DMS53 (cell line): Measurements from ENCODE around the gene HDAC8.

Source experiments
- DNase-seq: peaks from one replicate; lab custom pipeline; 2025; lab: John Stamatoyannopoulos, UW

The HDAC8 gene

DNA sequence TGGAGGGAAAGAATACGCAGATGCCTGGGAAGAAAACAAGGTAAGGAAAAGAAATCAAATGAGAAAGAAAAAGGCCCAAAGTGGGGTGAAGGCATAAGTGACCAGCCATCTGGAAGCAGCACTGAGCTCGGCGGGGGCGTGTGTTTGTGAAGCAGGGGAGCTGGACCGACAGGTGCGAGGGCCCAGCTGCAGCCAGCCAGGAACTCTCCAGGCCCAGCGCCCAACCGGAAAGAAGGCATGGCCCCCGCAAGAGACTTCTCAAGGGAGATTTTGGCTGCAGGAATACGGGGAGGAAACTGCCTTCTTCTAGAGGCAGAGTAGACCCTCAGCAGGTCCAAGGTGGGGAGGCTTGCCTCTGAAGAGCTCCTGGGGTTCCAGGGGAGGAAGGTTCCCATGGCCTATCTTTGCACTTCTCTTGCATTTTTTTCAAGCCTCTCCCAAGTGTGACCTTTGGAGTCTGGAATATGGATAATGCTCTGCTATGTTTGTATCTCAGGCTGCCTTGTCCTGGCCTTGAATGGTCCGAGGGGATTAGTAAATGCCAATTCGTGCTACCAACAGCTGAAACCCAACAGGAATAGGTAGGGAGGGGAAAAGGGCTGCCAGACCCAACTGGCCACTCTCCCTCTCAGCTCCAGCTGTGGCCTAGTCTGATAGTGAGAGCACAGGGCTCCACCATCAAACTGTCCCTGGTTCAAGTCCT lies 256.1 kb downstream of the HDAC8 start:
- DNase-seq, result peak; percentile 72

DNA sequence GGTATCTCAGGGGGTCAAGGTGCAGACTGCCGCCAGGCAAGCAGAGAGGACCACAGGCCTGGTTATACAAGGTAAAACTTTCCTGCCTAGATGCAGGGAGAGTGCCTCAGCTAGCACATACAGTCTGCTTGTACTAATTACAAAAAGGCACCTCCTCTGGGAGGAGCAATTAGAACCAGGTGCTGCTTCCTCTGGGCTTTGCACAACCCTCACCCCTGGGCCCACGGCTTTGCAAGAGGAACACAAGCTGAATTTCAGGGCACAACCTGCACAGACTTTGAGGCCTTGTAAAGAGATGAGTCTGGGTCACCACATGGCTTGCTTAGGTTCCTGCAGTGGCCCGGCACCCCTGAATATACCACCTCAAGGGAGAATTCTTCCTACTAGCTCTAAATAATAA lies 257.8 kb downstream of the HDAC8 start:
- DNase-seq, result peak; percentile 20

DNA sequence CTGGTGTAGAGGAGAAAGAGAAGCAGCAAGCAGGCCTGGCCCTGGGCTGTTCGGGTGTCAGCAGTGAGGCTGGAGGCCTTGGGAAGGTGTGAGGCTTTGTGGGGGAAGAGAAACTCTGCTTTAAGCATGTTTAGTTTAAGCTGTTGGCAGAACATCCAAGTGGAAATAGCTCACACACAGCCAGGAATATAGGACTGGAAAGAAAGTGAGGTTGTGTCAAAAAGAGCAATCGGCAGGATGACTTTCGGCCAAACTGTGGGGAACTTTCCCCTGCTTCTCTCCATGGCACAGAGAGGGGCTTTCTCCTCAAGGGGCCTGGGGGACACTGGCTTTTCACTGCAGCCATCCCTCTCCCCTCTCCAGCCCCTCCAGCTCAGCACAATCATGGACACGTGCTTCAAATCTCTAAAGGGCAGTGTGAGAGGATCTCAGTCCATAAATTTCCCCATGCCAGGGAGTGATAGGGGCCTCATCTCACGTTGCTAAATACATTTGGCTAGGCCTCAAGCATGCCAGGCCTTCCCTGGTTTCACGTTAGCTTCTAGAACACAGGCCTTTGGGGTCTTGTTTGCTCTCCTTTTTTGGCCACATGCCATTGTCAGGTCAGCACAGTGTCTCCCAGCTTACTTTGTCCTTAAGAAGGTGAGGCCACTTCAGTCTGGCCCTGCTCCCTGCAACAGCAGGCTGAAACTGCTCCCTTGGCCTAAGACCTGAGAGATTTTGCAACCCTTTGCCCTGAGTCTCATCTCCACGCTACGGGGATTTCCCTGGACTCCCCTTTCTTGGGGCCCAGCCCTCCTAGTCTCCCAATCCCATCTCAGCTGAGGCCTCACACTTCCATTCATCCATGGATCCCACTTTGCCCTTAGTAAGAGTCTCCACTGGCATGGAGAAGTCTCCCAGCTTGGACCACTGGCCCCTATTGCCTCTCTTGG lies 258.7 kb downstream of the HDAC8 start:
- no peak for DNase-seq

DNA sequence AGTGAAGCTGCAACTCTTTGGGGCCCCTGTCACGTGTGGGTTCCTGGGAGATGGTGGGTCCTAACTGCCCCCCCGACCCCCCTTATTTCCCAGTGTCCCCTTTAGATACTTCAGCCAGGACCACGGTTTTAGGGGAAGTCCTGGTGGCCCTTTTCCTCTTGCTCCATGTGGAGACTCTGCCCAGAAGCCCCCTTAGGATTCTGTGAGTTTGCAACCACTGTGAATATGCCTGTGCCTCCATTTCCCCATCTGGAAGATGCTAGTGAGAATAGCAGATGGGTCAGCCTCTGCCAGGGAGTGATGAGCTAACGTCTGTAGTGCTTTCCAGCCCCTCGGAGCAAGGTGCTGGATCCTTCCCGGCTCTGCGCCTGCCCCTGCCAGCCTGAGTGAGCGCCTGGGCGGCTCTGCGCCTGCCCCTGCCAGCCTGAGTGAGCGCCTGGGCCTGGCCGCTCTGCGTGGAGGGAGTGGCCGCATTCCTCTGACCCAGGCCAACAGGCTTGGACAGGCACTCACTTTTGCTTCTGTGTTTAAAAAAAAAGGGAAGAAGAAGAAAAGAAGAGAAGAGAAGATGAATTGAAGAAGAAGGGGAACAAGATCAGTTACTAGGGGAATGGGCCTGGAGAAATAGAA lies 260.2 kb downstream of the HDAC8 start:
- no peak for DNase-seq

DNA sequence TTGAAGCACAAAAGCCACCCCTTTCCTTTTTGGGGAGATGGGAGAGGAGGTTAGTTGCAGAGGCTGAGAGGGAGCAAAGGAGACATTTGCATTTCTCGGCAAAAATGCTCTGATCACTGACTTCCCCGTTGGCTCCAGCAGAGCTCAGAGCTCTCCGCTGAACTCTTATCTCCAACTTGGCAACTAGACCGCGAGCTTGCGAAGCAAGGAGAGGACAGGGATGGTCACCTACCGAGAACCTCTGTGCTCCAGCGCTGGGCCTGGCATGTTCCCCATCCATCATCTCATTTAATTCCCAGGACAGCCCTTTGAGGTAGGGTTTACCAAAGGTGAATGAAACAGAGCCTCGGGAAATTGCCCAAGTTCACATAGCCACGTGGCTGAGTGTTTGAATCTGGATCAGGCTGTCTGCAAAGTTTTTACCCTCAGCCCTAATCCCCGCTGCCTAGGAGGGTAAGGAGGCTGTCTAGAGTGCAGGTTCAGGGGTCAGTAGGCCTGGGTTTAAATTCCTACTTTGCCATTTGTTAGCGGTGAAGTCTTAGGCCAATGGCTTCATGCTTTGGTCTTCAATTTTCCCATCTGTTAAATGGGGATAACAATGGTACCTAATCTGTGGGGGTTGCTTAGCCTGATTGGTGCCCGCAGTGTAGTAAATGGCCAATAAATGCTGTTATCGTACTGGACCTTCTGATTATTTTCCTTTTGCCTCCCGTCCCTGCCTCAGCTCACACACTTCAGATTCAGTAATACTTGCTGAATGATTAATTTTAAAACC lies 263.2 kb downstream of the HDAC8 start:
- peak; percentile 38 for DNase-seq

DNA sequence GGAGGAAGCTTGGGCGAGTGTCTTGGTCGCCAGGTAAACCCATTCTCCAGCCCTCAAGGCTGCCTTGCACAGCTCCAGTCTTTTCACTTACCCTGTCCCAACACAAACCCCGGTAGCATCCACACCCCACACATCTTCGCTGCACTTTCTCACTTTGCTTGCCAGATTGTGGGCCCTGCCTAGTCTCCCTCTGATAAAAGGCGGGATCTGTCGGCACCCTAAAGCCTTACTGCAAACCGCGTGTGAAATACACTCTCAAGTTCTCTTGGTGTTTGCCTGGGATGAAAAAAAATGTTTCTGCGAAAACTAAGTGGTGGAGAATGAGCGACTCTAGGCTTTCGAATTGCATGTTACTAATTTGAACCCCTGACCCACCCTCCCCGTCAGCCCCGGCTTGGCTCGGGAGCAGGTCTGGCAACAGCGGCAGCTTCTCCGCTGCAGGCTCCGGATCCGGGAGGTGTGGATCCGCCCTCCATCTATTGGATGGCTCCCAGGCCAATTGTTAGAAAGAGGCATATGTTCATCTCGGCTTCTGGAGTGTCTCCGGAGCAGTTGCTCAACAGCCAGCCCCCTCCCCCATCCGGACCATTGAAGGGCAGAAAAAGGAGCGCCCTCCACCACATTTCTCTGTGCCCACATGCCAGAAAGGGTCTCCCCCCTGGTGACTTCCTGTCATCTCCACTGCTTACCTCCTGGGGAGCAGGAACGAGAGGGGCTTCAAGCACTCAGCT lies 263.9 kb downstream of the HDAC8 start:
- peak; percentile 82 for DNase-seq

DNA sequence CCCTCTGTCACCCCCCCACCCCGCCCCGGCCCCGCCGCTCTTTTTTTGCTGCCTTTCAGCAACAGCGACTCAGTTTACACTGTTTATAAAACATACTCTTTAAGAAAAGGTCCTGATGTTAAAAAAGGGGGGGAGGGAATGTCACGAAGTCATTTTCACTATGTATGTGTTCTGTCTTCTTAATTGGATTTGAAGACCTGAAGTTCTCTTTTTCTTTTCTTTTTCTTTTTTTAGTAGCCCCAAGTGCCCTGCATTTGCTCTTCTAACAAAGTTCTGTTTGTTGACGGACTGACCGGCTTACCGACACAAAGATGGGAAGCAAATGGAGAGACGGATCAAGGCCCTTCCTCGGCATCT lies 264.5 kb downstream of the HDAC8 start:
- no peak for DNase-seq

DNA sequence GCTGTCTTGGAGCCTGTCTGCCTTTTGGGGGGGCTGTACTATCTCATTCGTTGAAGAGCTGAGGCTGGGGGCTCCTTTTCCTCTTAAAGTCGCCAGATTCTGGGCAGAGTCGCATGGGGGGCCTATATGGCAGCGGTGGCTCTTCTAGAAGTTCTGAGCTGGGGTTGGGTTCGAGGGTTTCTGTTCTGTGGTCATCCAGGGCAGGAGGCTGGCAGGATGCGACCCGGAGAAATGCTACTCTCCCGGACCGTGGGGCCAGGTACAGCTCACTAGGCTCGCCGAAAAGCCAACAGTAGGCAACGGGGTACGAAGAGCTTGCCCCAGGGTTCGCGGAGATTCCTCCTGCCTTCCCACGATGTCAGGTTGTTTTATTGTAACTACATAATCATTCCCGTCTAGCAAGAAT lies 265.0 kb downstream of the HDAC8 start:
- DNase-seq, result peak; percentile 35

DNA sequence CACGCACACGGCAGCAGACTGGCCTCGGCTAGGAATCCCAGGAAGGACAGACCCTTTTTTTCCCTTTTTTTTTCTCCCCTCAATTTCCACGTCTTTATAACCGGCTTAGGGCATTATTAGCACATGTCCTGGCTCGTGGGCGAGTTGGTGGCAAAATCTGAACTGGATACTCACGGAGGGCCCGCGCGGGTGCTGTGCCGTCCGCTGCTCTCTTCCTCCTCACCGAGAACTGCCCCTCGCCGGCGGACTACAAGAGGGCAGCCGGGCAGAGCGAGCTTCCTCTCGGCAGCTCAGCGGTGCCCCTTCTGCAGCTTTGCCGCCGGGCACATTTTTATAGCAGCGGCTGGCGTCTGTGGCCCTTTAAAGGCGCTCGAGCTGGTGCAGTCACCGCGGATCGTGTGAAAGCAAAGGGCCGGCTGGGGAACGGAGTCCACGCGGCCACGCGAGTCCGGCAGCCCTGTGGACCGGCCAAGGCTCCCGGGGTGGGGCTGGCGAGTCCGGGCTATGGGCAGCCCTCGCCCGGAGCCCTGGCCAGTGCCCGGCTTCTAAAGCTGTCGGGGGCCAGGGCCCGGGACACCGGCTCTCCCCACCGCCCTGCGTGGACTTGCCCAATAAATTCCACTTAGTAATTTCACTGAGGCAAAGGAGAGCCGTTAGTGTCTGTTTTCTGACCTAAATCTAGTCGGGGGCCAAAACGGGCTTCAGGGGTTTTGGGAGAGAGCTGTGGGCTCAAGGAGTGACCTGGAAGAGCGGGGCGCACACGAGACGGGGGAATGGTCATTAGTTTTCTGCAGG lies 265.6 kb downstream of the HDAC8 start:
- peak; percentile 87 for DNase-seq

DNA sequence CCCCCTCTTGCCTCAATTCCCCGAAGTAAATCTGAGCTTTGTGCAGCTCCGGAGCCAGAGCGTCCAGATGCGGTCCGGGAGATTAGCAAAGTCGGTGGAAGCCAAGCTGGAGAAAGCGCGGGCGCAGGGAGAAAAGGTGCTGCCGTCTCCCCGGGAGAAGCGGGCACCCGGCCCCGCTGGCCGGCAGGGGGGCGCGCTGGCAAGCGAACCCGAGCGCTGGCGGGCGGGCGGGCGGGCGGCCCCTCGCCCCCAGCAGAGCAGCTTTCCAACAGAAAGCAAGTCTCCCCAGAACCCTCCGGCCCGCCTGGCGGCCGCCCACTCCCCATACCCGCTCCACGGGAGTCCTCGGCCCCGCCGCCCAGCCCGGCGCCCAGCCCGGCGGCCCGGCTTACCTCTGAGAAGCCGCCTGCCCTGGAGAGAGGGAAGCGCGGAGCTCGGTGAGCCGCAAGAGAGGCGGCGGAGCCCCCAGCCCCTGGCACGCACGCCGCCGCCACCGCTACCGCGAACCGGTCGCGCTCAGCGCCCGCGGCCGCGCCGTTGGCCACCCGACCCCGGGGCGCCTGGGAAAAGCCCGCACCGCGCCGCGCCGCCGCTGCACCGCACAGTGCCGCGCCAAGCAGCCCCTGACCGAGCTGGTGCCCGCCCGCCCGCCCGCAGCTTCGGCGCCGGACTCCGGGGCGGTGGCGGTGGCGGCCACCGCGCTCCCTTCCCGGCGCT lies 266.4 kb downstream of the HDAC8 start:
- DNase-seq, result peak; percentile 54

DNA sequence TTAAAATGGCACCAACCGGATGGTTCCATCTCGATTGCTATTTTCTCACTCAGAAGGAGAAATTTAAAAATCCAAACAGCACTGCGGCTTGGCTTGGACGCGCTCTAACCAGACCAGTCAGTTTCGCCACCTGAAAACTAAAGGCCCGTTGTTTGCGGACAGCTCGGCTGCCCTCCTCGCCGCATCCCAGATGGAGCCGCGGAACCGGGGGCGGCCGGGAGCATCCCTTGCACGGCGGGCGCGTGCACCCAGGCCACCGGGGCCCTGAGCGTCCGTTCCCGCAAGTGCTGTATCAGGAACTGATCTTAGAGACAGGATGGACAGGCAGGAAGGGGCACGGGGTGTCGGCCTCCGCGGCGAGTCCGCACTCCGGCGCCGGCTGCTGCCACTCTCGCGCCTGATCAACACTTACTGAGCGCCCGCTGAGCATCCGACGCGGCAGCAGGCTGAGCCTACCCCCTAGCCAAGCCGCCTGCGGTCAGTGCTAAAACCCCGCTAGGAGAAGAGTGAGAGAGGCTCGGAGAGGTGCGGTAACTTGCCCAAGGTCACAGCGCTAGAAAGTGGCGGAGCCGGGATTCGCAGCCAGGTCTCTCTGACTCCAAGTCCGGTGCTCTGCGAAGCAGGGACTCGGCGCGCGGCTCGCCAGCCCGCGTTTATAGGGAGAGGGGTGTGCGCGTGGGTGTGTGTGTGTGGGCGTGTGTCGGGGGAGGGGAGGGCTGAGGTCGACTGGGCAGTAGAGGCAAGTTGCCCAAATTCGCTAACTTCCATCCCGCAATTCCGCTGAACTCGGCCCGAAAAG lies 267.2 kb downstream of the HDAC8 start, which contains the start of gene CITED1:
Gene CITED1, minus strand, starts transcription at position 629 of the 799 bp plus-strand sequence. CDS start 3,045 bp downstream, outside the sequence.
- DNase-seq, result peak; percentile 54

DNA sequence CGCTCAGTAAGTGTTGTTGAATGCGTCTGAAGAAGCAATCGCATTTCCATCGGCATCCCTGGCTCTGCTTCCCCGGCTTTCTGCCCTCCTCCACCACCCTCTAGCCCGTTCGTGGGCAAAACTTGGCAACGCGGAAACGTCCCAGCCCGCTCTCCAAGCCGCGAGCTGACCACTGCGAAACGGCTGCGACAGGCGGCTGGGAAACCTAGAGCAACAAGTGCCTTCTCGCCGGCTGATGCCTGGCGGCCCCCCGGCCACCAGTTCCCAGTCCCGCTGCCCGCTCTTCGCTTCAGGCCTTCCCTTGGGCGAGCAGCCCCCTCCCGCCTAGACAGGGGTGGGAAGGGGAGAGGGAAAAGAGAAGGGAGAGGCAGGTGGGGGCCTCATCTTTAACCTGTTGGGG lies 267.8 kb downstream of the HDAC8 start:
- peak; percentile 14 for DNase-seq

DNA sequence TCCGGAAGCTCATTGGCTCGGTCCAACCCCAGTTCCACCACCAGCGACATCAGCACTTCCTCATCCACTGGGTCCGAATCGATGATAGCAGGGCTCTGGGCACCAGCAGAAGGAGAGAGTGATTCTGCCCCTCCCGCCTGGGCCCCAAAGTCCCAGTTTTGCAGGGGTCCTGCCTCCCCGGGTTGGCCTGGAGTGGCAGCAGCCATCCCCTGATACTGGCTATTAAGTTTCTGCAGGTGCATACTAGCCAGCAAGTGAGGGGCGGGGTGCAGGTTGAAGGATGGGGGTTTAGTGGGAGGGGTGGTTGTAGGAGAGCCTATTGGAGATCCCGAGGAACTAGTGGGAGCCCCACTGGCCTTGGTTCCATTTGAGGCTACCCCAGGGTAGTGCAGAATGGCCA lies 270.9 kb downstream of the HDAC8 start:
- DNase-seq, result no peak

DNA sequence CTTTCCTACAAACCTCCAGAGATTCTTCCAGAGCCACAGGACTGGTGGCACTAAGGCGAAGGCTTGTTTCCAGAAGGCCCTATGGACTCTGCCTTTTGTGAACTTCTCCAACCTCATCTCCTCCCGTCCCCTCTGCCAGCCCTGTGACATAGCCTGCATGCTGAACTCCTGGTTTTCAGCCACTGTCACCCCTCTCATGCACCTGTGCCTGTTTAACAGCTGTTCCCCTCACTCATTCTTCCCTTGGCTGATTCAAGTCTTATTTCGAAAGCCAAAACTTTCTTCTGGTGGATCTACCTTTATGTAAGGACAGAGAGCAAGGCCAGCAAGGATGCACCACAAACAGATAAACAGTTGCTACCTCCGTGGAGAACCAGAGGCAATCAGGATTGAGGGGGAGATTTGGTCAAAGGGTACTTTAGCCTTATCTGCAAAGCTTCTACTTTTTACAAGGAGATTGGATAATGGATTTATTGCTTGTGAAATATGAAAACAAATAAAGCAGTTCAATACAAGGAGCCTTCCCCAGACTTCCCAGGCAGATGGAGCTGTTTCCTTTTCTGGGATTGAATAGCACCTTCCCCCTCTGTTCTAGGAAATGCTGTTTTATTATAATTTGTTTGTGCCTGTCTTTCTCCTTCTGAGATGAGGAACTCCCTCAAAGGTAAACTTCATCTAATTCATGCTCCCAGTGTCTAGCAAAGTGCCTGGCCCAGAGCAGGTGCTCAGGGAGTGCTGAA lies 272.6 kb downstream of the HDAC8 start:
- DNase-seq, result no peak

DNA sequence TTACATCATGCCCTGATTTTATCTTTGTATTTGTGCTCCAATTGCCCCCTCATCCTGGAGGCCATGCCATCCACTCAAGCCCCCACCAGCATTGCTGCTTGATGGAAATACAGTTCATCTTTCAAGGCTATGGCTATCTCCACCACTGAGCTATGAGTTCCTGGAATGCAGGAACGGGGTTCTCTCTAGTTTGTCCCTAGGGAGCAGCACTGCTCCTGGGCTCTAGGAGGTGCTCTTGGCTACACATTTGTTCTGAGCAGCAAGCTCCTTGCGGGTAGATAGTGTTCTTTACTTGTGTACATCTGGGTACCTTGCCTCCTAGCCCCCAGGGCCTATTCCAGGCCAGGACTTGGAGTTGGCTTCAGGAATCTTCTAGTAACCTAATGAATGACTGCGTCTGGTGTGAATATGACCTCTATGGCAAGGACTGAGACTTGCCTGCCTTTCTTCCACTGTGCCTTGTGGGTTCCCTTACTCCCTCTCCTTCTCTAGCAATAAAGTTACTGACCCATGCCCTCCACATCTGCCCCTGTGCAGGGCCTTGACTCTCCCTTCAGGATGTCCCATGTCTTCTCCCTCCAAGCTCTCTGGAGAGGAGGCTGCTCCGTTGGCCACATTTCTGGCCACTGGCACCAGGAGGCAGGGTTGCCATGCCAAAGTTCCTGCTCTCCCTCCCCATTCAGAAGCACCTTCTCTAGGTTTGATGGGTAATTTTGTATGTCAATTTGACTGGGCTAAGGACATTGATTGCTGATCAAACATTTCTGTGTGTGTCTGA lies 274.5 kb downstream of the HDAC8 start:
- DNase-seq, result peak; percentile 51

DNA sequence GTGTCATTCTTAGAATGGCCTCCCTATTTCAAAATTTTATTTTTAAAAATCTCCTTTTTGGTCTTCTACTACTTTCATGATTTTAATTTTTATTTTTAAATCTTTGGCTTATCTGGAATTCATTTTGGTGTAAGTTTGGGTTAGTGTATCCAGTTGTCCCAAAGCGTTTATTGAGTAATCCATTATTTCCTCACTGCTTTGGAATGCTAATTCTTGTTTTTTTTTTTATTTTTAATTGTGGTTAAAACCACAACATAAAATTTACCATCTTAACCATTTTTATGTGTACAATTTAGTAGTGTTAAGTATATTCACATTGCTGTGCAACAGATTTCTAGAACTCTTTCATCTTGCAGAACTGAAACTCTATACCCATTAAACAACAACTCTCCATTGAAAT lies 275.7 kb downstream of the HDAC8 start:
- no peak for DNase-seq

DNA sequence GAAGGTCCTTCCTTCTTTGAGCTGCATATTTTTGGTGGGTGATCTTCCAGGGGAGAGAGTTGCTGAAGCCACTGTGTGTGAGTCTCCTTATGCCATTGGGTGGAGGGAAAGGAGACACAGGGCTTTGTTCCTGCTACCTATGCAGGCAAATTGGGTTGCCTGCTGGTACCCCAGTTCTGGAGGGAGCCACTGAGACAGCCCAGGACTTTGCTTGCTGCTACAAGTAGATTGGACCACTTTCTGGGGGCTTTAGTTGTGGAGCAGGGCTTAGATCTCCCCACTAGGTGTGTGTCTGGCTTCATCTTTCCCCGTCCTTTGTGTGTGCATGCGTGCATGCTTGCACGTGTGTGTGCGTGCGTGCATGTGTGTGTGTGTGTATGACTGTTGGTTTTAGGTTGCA lies 276.9 kb downstream of the HDAC8 start:
- DNase-seq, result no peak
